IgD-negative memory B cell (primary cell): ENCODE results near the gene ZDHHC22. TPM values are rescaled to one million over a fixed set of nuclear protein-coding genes. Genes with fewer than 3 reads are reported as not detected.

Experiments
- H3K27ac Mint-ChIP-seq, 3 donors: one replicate each; pipeline ENCODE4 v1.8.0; 2020 to 2022; ENCODE audit warnings: mild to moderate bottlenecking in 3 of 3, mixed read lengths in 3 of 3, moderate library complexity in 1 of 3
- H3K27me3 Mint-ChIP-seq: one replicate; pipeline ENCODE4 v1.8.0; 2021; ENCODE audit warnings: mixed read lengths
- H3K36me3 Mint-ChIP-seq: one replicate; pipeline ENCODE4 v1.8.0; 2020; ENCODE audit warnings: mild to moderate bottlenecking, mixed read lengths
- H3K4me1 Mint-ChIP-seq, 3 donors: one replicate each; pipeline ENCODE4 v1.8.0; 2020 to 2022; ENCODE audit warnings: mixed read lengths in 3 of 3, mild to moderate bottlenecking in 1 of 3
- H3K4me3 Mint-ChIP-seq, 4 donors: one replicate each; pipeline ENCODE4 v1.8.0; 2020 to 2022; ENCODE audit warnings: mild to moderate bottlenecking in 4 of 4, mixed read lengths in 4 of 4, moderate library complexity in 3 of 4
- H3K9me3 Mint-ChIP-seq, 3 donors: one replicate each; pipeline ENCODE4 v1.8.0; 2020 to 2021; ENCODE audit warnings: mixed read lengths in 3 of 3, mild to moderate bottlenecking in 1 of 3
- polyA plus RNA-seq: library from polyadenylated mRNA; unstranded; fragments of 300-500 nt; fragmentation: Illumina TruSeq; gene quantifications from one replicate; pipeline ENCODE4 v1.2.3, GENCODE V29; 2021

Gene ZDHHC22
- polyA plus RNA-seq, 1 donor from 2014 or later: not detected

GRCh38 chr14:77144412-77145115 is 3.0 kb upstream of the ZDHHC22 start:
- H3K27ac Mint-ChIP-seq: no peak overlapping the region
- H3K9me3 Mint-ChIP-seq: no peaks in the 10 kb centered on the region
- no peak overlapping the region for H3K4me3 Mint-ChIP-seq
- peaks cover 3 to 13% (median 9%) of the 10 kb centered on the region in 3 donors for H3K4me1 Mint-ChIP-seq
- H3K27me3 Mint-ChIP-seq: peaks cover 34% of the 10 kb centered on the region
- H3K36me3 Mint-ChIP-seq: no peaks in the 10 kb centered on the region

GRCh38 chr14:77143071-77143470 is 1.5 kb upstream of the ZDHHC22 start:
- Mint-ChIP-seq H3K9me3 (peaks cover 0 to 1% (median 0%) of the 10 kb centered on the region in 3 donors), H3K4me3 (no peak overlapping the region), H3K27ac (peak overlapping the region in 1 of 3 donors; percentile 42), H3K36me3 (no peaks in the 10 kb centered on the region), H3K27me3 (peaks cover 43% of the 10 kb centered on the region), H3K4me1 (peaks cover 9 to 19% (median 10%) of the 10 kb centered on the region in 3 donors)

GRCh38 chr14:77142005-77142800 is 612 bp upstream of the ZDHHC22 start:
- peaks cover 9 to 19% (median 10%) of the 10 kb centered on the region in 3 donors for H3K4me1 Mint-ChIP-seq
- H3K4me3 Mint-ChIP-seq: peak overlapping the region; percentile 54 to 86 (median 67)
- peaks cover 0 to 1% (median 0%) of the 10 kb centered on the region in 3 donors for H3K9me3 Mint-ChIP-seq
- H3K27ac Mint-ChIP-seq: no peak overlapping the region
- no peaks in the 10 kb centered on the region for H3K36me3 Mint-ChIP-seq
- H3K27me3 Mint-ChIP-seq: peaks cover 47% of the 10 kb centered on the region

GRCh38 chr14:77140359-77141213 is 1.0 kb downstream of the ZDHHC22 start:
- peak overlapping the region in 1 of 3 donors; percentile 59 for H3K27ac Mint-ChIP-seq
- peaks cover 9 to 19% (median 10%) of the 10 kb centered on the region in 3 donors for H3K4me1 Mint-ChIP-seq
- H3K27me3 Mint-ChIP-seq: peaks cover 48% of the 10 kb centered on the region
- no peaks in the 10 kb centered on the region for H3K36me3 Mint-ChIP-seq
- H3K4me3 Mint-ChIP-seq: peak overlapping the region; percentile 41 to 93 (median 80)
- H3K9me3 Mint-ChIP-seq: peaks cover 0 to 3% (median 0%) of the 10 kb centered on the region in 3 donors

GRCh38 chr14:77139540-77140358 is 1.8 kb downstream of the ZDHHC22 start:
- Mint-ChIP-seq H3K4me1 (peaks cover 9 to 19% (median 10%) of the 10 kb centered on the region in 3 donors), H3K4me3 (peak overlapping the region; percentile 41 to 93 (median 80)), H3K36me3 (no peaks in the 10 kb centered on the region), H3K9me3 (peaks cover 0 to 3% (median 0%) of the 10 kb centered on the region in 3 donors), H3K27ac (peak overlapping the region in 1 of 3 donors; percentile 63), H3K27me3 (peaks cover 48% of the 10 kb centered on the region)

DNA sequence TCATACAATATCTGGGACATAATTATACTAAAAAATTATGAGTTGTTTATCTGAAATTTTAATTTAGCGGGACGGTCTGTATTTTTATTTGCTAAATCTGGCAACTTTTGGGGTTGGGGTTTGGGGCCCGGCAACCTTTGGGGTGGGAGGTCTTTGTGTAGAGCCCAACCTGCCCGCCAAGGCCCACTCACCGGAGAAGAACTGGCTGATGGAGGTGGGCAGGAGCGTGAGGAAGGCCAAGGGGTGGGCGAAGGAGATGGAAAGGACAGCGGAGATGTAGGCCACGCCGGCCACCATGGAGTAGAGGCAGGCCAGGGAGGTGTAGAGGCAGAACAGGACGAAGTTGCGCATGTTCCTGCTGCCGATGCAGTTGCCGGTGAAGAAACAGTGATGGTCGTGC is 2.6 kb downstream of the ZDHHC22 start:
- Mint-ChIP-seq H3K4me3 (peak overlapping the region in 1 of 4 donors; percentile 25), H3K27ac (no peak overlapping the region), H3K27me3 (peaks cover 55% of the 10 kb centered on the region)

GRCh38 chr14:77133720-77134338 is 7.8 kb downstream of the ZDHHC22 start:
- peaks cover 33% of the 10 kb centered on the region for H3K27me3 Mint-ChIP-seq
- peak overlapping the region in 3 of 4 donors; percentile 11 to 63 (median 44) for H3K4me3 Mint-ChIP-seq
- H3K27ac Mint-ChIP-seq: peak overlapping the region in 1 of 3 donors; percentile 50
- no peaks in the 10 kb centered on the region for H3K36me3 Mint-ChIP-seq
- H3K4me1 Mint-ChIP-seq: peaks cover 2 to 5% (median 2%) of the 10 kb centered on the region in 3 donors
- peaks cover 0 to 3% (median 0%) of the 10 kb centered on the region in 3 donors for H3K9me3 Mint-ChIP-seq

More for the DNA sequence above, 2.6 kb downstream of the ZDHHC22 start:
- no peaks in the 10 kb centered on the region for H3K36me3 Mint-ChIP-seq
- H3K9me3 Mint-ChIP-seq: peaks cover 0 to 3% (median 0%) of the 10 kb centered on the region in 3 donors
- H3K4me1 Mint-ChIP-seq: peaks cover 10 to 19% (median 10%) of the 10 kb centered on the region in 3 donors

DNA sequence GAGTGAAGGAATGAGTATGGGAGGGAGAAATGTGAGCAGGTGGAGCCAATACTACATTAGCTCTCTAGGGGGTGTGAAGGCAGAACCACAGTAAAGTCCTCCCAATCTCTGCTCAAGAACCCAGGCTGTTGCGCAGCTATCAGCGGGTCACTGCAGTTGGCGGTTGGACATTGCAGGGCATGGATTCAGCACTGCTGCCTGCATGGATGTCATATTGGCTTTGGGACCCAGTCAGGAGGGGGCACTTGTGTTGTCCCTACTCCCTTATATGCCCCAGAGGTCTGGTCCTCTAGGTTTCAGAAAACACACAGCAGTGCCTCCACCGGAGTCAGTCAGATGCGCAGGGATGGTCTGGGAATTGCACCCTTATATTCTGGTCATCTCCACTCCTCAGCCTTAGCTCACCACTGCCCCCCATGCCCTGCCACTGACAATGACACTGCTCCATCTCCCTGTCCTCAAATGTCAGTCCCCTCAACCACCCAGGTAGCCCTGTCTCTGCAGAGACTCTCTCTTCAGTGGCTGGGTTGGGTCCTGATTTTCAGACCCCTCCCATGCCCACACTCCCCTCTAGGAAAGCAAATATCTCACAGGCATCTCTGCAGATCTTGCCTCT is 9.6 kb downstream of the ZDHHC22 start:
- peak overlapping the region in 1 of 4 donors; percentile 25 for H3K4me3 Mint-ChIP-seq
- H3K4me1 Mint-ChIP-seq: peaks cover 0 to 5% (median 2%) of the 10 kb centered on the region in 3 donors
- peaks cover 31% of the 10 kb centered on the region for H3K27me3 Mint-ChIP-seq
- peaks cover 0 to 1% (median 0%) of the 10 kb centered on the region in 3 donors for H3K9me3 Mint-ChIP-seq
- H3K27ac Mint-ChIP-seq: no peak overlapping the region
- peaks cover 2% of the 10 kb centered on the region for H3K36me3 Mint-ChIP-seq

GRCh38 chr14:77131206-77131605 is 10.4 kb downstream of the ZDHHC22 start:
- peaks cover 0 to 5% (median 2%) of the 10 kb centered on the region in 3 donors for H3K4me1 Mint-ChIP-seq
- H3K36me3 Mint-ChIP-seq: peaks cover 2% of the 10 kb centered on the region
- H3K27ac Mint-ChIP-seq: no peak overlapping the region
- H3K4me3 Mint-ChIP-seq: no peak overlapping the region
- H3K9me3 Mint-ChIP-seq: no peaks in the 10 kb centered on the region
- peaks cover 30% of the 10 kb centered on the region for H3K27me3 Mint-ChIP-seq

GRCh38 chr14:77130386-77130785 is 11.2 kb downstream of the ZDHHC22 start:
- peaks cover 2% of the 10 kb centered on the region for H3K36me3 Mint-ChIP-seq
- H3K27me3 Mint-ChIP-seq: peaks cover 33% of the 10 kb centered on the region
- H3K4me3 Mint-ChIP-seq: no peak overlapping the region
- H3K9me3 Mint-ChIP-seq: no peaks in the 10 kb centered on the region
- H3K4me1 Mint-ChIP-seq: peaks cover 0 to 5% (median 2%) of the 10 kb centered on the region in 3 donors
- no peak overlapping the region for H3K27ac Mint-ChIP-seq

DNA sequence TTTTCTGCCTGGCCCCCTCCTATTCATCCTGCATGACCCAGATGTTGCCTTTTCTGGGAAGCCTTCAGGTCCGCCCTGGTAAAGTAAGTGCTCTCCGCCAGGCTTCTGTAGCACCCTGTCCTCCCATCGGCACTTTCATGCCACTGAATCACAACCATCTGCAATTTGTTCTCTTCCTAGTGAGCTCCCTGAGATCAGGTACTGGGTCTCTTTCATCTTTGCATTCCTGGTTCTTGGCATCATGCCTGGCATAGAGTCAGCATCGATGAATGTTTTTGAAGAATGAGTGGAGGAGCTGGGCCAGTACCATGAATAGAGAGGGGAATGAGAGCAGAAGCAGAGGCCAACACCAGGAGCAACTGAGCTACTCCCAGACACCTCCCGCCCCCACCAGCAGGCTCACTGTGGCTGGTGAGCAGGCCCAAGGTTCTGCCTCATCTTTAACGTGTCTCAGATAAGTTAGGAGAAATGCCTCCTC is 13.1 kb downstream of the ZDHHC22 start:
- peaks cover 2% of the 10 kb centered on the region for H3K36me3 Mint-ChIP-seq
- H3K4me3 Mint-ChIP-seq: peak overlapping the region in 1 of 4 donors; percentile 20
- no peak overlapping the region for H3K27ac Mint-ChIP-seq
- H3K27me3 Mint-ChIP-seq: peaks cover 22% of the 10 kb centered on the region
- H3K4me1 Mint-ChIP-seq: peaks cover 6 to 14% (median 10%) of the 10 kb centered on the region in 3 donors
- no peaks in the 10 kb centered on the region for H3K9me3 Mint-ChIP-seq

- Mint-ChIP-seq H3K27me3 (peaks cover 16% of the 10 kb centered on the region), H3K9me3 (no peaks in the 10 kb centered on the region), H3K4me3 (peak overlapping the region in 2 of 4 donors; percentile 25 to 67), H3K36me3 (peaks cover 2% of the 10 kb centered on the region), H3K4me1 (peaks cover 25 to 31% (median 29%) of the 10 kb centered on the region in 3 donors), H3K27ac (peak overlapping the region in 1 of 3 donors; percentile 23)
Measured at GRCh38 chr14:77126461-77126990, 15.1 kb downstream of the ZDHHC22 start.
